GM12865 (cell line): ENCODE measurements around the gene SHISA7.

Source experiments
- DNase-seq: peaks from one replicate; pipeline ENCODE4 v3.0.0; 2010; ENCODE audit warnings: low read depth
- H3K4me3 ChIP-seq: 2 replicates; pipeline ENCODE4 v1.5.1; 2011; ENCODE audit warnings: mild to moderate bottlenecking, low read depth, low read length, control low read depth
- CTCF ChIP-seq: IDR thresholded peaks from 2 replicates; pipeline ENCODE4 v1.5.1; 2011; ENCODE audit warnings: low read length, control low read depth, low read depth, inconsistent platforms; ENCODE audit not compliant: insufficient read depth; ENCODE audit errors: missing control alignments

The SHISA7 gene

GRCh38 chr19:55461974-55462626, 19.0 kb upstream of the SHISA7 start:
- H3K4me3 ChIP-seq, result peak overlapping the region; percentile 93
- DNase-seq, result peak; percentile 44
- no peak for TF ChIP-seq CTCF

GRCh38 chr19:55461259-55461973, 18.3 kb upstream of the SHISA7 start, which contains the start of gene ISOC2:
TSS of gene ISOC2 (minus strand) at chr19:55461642. CDS start at chr19:55456486, 5,156 bp downstream.
- no peak for TF ChIP-seq CTCF
- DNase-seq, result peak; percentile 100
- peak within 1 kb of the TSS; percentile 93 for H3K4me3 ChIP-seq

GRCh38 chr19:55460670-55461258, 17.7 kb upstream of the SHISA7 start:
- peak overlapping the region; percentile 71 for H3K4me3 ChIP-seq
- peak; percentile 70 for DNase-seq
- TF ChIP-seq CTCF, result no peak

GRCh38 chr19:55459950-55460657, 17.0 kb upstream of the SHISA7 start:
- H3K4me3 ChIP-seq, result no peak overlapping the region
- no peak for DNase-seq
- no peak for TF ChIP-seq CTCF

- no peak for DNase-seq
- TF ChIP-seq CTCF, result no peak
- H3K4me3 ChIP-seq, result no peak overlapping the region
Measured at GRCh38 chr19:55459551-55459949, 16.4 kb upstream of the SHISA7 start.

- TF ChIP-seq CTCF, result no peak
- no peak overlapping the region for H3K4me3 ChIP-seq
- DNase-seq, result no peak
Measured at GRCh38 chr19:55457683-55458457, 14.8 kb upstream of the SHISA7 start.
